GM12878 (cell line): ENCODE results near the gene KRT71.

Experiments used
- CTCF ChIP-seq, 3 experiments: IDR thresholded peaks in 2 of 3; conservative IDR thresholded peaks in 1 of 3; 2 replicates each; pipeline ENCODE4 v1.5.1; 2011; ENCODE audit warnings: low read depth in 3 of 3, low read length in 3 of 3, mild to moderate bottlenecking in 3 of 3, control low read depth in 2 of 3, moderate library complexity in 2 of 3, inconsistent platforms in 1 of 3, mixed read lengths in 1 of 3; ENCODE audit not compliant: control insufficient read depth in 2 of 3, insufficient read depth in 1 of 3; ENCODE audit errors: extremely low read depth in 1 of 3
- POLR2A ChIP-seq: IDR thresholded peaks from 2 replicates; pipeline ENCODE4 v1.6.1; 2011; ENCODE audit warnings: low read depth, mild to moderate bottlenecking, low read length
- SMAD1 ChIP-seq: fragments of 450-650 bp; IDR thresholded peaks from 2 replicates; pipeline ENCODE4 v1.6.1; 2018; ENCODE audit warnings: mild to moderate bottlenecking, low read depth; ENCODE audit not compliant: partially characterized antibody
- SREBF1 ChIP-seq: IDR thresholded peaks from 2 replicates; pipeline ENCODE4 v1.6.1; 2012; ENCODE audit warnings: mild to moderate bottlenecking, low read length

GRCh38 chr12:52519387-52519703, 33.6 kb downstream of the KRT71 start:
- no peak for TF ChIP-seq CTCF (IDR thresholded peaks at IDR 0.05 in 2 of 3, conservative IDR thresholded peaks at IDR 0.05 in 1 of 3; ENCODE audit: control insufficient read depth in 2 of 3, extremely low read depth in 1 of 3, insufficient read depth in 1 of 3, low read depth in 3 of 3, low read length in 3 of 3)
- no peak for TF ChIP-seq SREBF1
- no peak for TF ChIP-seq SMAD1
- no peak for TF ChIP-seq POLR2A
